Effector CD4-positive, alpha-beta T cell (primary cell): ENCODE measurements around the gene ATP11B.
"Not testable (repeated sequence)": the region's sequence is repeated elsewhere in the genome, so short reads cannot be mapped to it uniquely, and the experiment has no call there.

Experiments
- DNase-seq: peaks from one replicate; pipeline ENCODE4 v3.0.0-alpha.2; 2020

Gene ATP11B

DNA sequence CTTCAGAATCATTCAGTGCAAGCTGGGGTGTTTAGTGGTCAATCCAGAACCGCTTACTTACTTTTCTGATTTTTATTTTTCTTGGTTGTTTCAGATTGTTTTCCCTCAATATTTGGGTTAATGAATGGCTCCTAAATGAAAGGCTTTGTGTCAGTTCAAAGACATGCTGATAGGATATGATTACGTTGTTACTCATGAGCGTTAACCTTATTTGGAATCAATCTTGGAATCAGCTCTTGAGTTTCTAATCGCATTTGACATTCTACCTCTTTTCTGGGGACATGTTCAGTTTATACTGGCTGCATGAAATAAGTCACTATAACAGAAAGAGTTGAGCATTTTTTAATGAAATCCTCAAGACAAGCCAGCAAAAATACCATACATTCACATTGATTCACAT, 50.2 kb downstream of the ATP11B start:
- DNase-seq = no peak

DNA sequence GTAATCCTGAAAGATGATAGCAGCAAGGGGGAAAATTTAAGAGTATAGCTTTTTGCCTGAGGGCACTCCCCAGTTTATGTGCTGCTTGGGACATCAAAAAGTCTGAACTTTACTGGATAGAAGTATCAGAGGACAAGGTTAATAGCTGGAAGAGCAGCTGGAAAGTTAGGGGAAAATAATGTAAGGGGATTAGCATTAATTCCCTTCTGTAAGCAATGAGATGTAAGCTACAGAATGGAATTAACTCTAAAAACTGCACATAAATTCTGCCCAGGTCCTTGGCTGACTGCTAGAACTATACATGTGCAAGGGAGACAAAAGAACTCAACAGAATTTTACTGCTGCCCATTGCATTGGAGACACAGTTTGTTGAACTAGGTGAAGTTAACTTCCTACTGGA, 55.6 kb downstream of the ATP11B start:
- no peak for DNase-seq

DNA sequence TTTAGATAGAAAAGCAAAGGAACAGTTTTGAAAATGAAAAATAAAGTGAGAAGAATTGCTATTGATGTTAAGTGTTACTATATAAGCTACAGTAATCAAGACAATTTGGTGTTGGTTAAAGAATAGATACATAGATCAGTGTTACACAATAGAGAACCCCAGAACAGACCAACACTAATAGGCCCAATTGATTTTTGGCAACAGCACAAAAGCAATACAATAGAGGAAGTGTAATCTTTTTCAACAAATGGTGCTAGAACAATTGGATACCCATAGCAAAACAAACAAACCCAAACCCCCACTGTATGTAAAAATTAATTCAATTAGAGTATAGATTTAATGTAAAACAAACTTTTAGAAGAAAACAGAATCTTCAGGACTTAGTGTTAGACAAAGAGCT, 61.8 kb downstream of the ATP11B start:
- no peak for DNase-seq

DNA sequence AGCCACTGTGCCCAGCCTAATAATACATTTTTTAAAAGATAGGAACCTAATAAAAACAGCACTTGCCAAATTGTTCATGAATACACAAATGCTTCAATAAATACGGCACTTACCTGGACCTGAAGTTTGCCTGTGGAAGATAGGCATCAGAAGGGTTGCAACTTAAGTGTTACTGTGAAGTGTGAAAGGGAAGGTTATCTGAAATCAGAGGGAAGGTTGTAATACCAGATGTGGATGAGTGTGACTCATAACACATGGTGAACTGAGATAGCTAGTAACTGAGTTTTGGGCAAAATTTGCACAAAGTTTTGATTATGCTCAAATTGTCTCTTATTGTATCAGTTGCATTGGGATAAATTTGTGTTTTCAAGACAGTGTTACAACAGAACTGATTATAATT, 68.0 kb downstream of the ATP11B start:
- DNase-seq = no peak

DNA sequence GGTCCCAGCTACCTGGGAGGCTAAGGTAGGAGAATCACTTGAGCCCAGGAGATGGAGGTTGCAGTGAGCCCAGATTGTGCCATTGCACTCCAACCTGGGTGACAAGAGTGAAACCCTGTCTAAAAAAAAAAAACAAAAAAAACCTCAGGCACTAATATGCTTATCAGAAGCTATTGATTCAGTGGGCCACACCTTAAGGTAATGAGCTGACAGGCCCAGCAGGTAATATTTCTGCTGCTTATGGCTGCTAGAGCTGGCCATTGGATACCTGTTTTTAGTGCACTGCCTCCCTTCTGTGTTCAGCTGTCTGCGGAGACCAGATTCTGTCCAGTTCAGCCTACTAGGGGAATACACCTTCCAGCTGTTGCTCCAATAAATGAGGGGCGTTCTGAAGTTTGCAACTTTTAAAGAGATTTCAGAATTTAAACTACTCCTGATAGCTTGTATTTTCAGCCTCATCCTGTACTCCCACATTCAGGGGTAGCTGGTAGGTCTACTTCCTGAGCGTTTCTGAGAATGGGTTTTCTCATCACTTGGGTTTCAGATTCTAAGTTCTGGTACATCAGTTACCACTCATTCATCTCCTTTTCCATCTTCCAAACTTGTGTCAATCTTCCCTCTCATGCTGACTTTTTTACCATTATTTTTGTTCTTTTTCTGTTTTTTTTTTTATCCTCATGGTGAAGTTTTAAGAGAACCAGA, 69.0 kb downstream of the ATP11B start:
- no peak for DNase-seq

DNA sequence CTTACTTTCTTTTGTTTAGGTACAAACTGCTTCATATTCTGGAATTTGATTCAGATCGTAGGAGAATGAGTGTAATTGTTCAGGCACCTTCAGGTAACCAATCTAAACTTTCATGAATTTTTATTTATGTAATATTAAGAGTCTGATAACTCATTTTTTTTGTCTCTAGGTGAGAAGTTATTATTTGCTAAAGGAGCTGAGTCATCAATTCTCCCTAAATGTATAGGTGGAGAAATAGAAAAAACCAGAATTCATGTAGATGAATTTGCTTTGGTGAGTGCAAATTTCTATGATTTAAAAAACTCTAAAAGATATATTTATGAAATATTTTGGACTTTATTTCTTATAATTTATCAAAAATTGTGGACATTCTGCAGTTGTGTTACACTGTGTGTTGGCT, 75.8 kb downstream of the ATP11B start:
- no peak for DNase-seq

DNA sequence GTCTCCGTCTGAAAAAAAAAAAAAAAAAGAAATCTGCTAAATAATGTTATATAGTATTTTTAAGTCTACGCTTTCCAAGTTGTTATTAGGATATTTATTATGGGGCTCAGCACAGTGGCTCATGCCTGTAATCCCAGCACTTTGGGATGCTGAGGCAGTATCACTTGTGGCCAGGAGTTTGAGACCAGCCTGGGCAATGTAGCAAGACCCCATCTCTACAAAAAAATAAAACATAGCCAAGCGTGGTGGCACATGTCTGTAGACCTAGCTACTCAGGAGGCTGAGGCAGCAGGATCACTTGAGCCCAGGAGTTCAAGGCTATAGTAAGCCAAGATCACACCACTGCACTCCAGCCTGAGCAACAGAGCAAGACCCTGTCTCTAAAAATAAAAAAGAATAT, 77.6 kb downstream of the ATP11B start:
- DNase-seq = not testable (repeated sequence)

DNA sequence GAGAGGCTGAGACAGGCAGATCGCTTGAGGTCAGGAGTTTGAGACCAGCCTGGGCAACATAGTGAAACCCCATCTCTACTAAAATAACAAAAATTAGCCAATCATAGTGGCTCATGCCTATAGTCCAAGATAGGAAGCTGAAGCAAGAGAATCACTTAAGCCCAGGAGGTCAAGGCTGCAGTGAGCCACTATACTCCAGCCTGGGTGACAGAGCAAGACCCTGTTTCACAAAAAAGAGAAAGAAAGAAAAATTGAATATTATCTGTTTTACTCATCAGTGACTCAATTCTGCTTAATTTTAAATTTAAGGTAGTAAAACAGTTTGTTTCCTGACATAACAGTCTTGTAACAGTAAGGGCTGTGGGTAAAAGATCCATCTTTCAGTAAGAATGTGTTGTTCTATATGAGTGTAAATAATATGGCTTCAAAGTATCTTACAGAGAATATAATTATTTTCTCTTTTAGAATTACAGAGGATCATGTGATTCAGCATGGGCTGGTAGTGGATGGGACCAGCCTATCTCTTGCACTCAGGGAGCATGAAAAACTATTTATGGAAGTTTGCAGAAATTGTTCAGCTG, 85.8 kb downstream of the ATP11B start:
- no peak for DNase-seq

DNA sequence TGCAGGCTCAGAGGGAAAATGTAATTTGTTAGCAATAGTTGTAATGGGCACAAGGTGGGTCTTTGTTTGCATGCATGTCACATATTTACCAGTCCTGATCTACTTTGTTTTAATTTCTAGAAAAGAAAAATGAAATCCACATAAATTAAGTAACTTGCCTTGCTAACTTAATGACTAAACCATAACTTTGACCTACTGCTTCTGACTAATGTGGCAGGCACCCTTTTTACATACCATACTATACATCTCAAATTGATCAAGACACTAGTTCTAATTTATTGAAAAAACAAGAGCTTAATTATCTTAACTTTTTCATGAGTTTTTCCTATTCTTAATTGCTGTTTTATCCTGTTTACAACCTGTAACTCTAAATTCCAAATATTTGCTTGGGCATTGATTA, 93.2 kb downstream of the ATP11B start:
- no peak for DNase-seq

DNA sequence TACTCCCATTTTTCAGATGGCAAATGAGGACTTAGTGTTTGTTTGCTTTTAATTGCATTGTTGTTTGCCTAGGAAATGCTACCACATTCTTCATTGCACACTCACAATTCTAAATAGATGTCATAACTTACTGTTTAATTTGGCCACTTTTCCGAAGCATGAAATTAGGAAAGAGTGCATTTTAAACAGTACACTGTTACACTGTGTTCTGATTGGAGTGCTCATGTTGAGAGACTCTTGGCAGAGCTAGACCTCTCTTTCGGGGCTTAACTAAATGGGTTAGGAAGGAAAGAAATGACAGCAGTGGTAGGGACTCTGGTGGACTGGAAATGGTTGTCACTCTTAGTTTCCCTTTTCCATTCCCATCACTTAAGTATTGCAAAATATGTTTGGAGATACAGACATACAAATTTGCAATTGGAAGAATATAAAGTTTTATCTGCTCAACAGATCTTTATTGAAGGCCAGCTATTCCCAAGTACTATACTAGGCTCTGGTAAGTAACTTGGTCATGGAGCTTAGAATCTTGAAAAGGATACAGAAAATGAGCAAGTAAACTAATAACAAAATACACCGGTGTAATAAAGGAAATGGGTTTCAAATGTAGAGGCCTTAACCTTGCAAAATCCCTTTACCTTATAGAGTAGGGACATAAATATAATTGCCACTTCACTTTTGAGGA, 96.8 kb downstream of the ATP11B start:
- no peak for DNase-seq

DNA sequence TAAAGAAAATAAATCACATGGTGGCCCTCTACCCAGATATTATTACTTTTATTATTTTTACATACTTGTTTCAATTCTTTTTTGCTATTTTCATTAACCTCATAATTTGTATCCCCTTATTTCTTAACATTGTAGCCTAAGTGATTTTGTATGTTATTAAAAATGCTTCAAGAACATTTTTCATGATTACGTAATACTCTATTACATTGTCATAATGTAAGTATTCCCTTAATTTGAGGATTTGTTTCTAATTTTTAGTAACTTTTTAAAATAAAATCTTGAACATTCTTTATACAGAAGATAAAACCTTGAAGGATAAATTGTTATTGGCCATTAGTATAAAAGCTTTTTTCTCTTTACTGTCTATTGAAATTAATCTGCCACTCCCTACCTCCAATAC, 98.1 kb downstream of the ATP11B start:
- DNase-seq = no peak

DNA sequence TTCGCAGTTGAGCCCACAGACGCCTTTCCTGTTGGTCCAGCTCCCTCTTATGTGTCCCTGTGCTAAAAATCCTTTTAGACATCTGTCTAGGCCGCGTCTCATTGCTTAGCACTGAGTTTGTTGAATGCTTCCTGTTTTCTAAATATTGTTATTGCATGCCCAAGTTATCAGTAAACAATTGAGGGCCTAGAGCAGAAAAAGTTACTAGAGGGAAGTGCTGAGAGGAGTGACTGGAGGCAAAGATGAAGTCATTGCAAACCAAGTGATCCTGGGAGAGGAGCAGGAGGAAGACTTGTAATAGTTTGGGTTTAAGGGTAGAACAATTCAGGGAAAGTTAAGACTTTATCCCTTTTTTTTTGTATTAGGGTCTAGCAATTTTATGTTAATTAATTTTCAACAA, 98.9 kb downstream of the ATP11B start:
- no peak for DNase-seq

DNA sequence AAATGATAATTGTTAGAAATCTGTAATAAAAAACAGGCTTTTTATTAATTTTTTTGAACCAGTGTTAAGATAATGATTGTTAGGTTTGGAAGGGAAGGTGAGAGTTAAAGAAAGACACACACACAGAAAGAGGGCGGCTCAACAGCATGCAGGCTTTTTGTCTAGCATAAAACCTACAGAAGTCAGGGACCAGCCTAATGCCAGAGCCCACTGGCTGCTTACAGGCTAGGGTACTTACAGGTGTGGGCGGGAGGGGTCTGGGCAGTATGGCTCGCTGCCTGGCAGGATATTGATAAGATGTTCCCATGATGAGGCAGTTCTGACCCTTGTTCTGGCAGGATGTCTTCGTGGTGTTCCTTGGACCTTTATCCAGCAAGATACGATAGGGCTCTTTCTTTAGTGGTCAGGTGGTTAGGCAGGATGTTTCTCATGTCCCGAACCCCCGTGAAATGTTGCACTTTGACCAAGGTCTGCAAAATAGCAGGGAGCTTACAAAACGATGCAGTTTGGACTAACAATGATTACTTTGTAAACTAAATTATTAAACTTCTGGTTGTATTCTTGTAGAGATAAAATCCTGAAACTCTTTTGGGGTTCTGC, 102.3 kb downstream of the ATP11B start:
- DNase-seq = no peak

DNA sequence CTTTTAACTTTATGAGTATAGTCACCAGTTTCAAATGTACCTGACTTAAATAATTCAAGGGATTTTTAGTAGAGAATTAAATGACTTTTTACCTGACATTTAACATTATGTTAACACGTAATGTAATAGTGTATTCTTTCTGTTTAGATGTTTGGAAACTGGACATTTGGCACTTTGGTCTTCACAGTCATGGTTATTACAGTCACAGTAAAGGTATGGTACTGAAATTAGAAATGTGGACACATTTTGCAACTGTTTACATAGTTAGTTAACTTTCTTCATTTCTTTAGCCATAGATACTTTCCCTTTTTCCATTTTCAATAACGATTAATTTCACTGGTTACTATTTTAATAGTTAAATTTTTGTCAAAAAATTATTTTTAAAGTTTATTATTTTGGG, 103.2 kb downstream of the ATP11B start:
- no peak for DNase-seq

DNA sequence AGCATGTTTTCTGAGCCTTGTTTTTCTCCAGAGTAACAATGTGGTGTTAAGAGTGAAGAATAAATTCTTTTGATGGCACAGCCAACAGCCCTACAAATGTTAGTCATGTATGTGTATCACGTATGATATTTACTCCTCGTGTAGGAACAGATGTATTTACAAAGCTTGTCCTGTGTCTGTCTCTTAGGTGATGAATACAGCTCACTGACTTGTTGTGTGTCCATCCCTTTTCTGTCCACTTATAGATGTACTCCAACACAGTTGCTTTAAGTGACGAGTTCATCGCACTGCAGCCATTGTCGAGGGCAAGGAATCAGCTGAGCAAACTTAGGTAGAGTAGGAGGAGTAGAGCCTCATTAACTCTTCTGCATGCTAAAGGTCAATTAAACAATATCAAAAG, 108.9 kb downstream of the ATP11B start:
- no peak for DNase-seq

DNA sequence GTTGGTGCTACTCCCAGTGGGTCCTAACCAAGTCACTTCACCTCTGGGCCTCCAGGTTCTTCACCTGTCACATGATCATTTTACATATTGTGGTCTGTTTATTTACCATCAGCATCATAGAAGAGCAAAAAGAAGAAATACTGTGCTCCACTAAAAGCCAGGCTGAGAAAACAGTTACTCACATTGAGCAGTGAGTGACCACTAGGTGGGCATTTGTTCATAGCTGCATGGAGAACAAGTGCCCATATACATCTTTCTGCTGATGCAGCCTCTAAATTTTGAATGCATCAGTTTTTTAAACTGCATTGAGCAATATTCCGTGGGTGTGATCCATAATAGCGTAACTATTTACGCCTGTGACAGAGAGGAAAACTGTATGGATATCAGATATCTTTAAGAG, 110.9 kb downstream of the ATP11B start:
- no peak for DNase-seq

DNA sequence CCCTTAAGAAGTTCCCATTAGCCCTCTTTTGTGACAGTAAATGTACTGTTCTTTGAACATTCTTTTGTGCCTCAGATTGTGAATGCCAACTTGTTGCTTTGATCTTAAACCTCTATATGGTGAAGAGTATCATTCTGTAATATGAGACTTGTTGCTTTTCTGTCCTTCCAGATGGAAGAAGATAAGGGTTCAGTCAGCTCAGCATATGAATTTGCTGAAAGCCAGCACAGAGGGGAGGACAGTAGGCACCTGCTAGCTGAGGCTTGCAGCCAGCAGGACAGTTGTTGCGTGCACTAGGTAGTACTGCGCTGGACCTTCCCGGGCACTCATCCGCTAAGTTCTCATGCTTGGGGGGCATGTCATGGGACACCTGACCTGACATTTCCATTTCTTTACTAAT, 112.3 kb downstream of the ATP11B start:
- no peak for DNase-seq

DNA sequence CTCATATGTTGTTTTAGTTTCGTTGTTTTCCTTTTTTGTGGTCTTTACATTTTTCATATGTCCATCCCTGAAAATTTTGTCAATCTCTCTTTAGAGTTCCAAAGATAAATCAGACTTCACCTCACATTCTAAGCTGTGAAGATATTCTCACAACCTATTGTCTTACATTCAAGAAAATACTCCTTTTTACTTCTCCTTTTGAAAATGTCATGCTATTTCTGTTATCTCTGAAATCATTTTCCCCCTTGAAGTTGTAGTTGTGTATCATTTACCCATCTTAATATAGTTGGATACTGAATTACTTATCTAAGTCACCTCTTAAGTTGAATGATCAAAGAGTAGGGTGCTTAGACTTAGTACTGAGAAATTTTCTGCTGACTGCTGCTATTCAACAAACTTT, 112.7 kb downstream of the ATP11B start:
- DNase-seq = no peak

DNA sequence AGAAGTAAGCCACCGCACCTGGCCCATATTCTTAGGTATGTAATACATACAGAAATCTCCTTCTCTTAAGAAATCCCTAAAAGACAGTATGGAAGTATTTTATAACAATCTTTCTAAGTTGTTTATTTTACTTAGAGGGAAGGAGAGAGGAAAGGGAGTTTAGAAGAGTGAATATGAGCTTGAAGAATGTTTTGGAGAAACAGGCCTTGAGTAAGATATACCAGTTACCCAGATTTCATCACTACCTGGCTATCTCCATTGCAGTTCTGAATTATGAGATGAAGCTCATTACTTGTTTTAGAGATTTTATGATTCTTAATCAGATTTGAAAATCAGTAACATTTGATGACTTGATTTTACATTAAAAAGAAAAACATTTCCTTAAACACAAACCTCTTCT, 115.2 kb downstream of the ATP11B start:
- no peak for DNase-seq

DNA sequence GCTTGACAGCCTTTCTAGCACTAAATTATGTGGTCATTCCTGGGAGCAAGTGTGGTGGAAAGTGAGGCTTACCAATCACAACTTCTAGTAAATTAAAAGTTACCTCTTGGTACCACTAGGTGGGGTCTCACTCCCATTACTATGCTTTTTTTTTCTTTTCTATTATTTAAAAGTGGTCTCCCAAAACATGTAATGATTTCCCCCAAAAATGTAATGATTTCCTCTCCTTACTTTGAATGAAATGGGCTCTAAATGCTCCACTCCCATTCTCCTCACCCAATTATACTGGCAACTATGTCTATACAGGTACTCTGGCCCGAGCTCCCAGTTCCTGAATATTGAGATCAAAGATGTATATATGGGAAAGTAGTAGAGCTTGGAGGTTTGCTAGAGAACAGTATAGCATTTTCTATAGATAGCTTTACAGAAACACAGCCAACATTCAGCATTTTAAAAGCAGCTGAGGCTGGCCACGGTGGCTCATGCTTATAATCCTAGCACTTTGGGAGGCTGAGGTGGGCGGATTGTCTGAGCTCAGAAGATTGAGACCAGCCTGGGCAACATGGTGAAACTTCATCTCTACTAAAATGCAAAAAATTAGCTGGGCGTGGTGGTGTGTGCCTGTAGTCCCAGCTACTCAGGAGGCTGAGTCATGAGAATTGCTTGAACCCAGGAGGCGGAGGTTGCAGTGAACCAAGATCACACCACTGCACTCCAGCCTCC, 116.2 kb downstream of the ATP11B start:
- no peak for DNase-seq

DNA sequence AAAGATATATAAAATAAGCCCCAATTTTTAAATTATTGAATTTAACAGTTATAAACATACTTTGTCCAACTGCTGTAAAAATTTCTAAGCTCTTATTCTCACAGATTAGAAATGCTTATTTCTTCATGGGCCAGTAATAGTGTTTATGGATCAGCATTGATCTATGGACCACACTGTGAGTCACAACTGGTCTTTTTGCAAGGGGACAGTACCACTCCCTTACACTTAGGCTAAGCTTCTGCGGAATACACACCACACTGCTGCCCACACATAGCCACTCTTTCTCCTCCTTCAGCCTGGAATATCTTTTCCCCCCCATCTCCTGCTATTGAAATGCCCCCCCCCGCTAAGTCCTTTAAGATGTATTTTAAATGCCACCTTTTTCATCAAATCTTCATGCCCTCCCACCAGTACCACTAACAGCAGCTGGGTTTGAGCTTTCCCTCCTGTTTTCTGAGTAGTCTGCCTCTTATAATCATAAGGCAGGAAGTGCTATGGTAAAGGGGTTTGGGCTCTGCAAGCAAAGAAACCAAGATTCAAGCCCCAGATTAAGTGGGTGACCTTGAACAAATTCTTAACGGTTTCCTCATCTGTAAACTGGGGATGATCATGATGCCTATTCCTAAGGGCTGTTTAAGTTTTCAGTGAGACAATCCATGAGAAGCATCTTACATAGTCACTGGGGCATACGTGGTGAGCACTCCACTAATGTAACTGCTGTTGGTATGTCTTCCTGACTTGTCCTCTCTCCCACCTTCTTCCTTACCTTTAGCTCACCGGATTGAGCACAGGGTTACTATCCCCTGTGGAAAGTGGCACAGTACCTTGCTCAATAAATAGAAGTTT, 117.9 kb downstream of the ATP11B start:
- no peak for DNase-seq

DNA sequence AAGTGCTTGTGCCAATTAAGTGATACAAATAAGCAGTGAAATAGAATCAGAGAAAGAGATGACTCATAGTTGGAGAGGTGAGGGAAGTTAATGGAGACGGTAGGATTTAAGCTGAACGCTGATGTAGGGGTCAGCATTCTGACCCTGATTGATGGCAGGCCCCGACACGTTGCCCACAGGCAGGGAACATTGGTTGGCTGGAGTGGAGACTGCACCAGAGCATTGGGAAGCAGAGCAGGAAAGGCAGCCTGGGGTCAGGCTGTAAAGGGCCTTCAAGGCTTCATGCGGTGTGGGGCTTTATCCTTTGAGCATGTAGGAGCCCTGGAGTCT, 118.4 kb downstream of the ATP11B start:
- no peak for DNase-seq

DNA sequence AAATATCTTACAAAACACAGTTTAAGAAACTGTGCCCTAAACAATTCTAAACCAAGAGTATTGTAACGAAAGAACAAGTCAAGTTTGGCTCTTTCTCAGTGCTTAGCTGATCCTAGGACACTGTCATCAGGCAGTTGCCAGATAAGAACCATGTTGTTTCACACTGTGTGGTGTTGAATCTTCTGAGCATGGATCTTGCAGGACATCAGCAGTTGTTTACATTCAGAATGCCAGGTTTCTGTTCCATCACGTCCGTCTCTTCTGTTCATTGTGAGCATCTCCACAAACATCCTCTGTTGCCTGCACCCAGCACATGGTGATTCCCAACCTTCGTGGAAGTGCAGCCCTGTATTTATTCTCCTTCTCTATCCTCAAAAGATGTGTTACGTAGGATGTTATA, 119.2 kb downstream of the ATP11B start:
- no peak for DNase-seq
